GM21367 (cell line): ENCODE results near the gene PHAF1.

Experiments used
- ATAC-seq: cut with Tn5 transposase; IDR thresholded peaks from one replicate; pipeline ENCODE4 v1.9.1; 2021; ENCODE audit not compliant: unreplicated experiment

The PHAF1 gene

GRCh38 chr16:67109407-67110135, at the start of gene PHAF1:
PHAF1 (plus strand) TSS chr16:67109941; CDS start chr16:67110176, 235 bp downstream.
- peak; percentile 66 for ATAC-seq

GRCh38 chr16:67063008-67063407, 46.7 kb upstream of the PHAF1 start:
- ATAC-seq: no peak

GRCh38 chr16:67068212-67068753, 41.5 kb upstream of the PHAF1 start:
- ATAC-seq: no peak

GRCh38 chr16:67071476-67072048, 38.2 kb upstream of the PHAF1 start:
- ATAC-seq: no peak

- no peak for ATAC-seq
These were observed 34.4 kb upstream of the PHAF1 start for GRCh38 chr16:67075331-67075730.

GRCh38 chr16:67077871-67078270, 31.9 kb upstream of the PHAF1 start:
- no peak for ATAC-seq

GRCh38 chr16:67082100-67082499, 27.6 kb upstream of the PHAF1 start:
- no peak for ATAC-seq

GRCh38 chr16:67082891-67083290, 26.9 kb upstream of the PHAF1 start:
- no peak for ATAC-seq

- peak; percentile 81 for ATAC-seq
These were observed 25.3 kb upstream of the PHAF1 start for GRCh38 chr16:67084345-67085028.

- ATAC-seq: no peak
These were observed 22.9 kb upstream of the PHAF1 start for GRCh38 chr16:67086822-67087221.

GRCh38 chr16:67087291-67087690, 22.4 kb upstream of the PHAF1 start:
- ATAC-seq: no peak

GRCh38 chr16:67087803-67088202, 21.9 kb upstream of the PHAF1 start:
- ATAC-seq: no peak

- ATAC-seq: no peak
These were observed 21.2 kb upstream of the PHAF1 start for GRCh38 chr16:67088551-67088950.

GRCh38 chr16:67089101-67089500, 20.6 kb upstream of the PHAF1 start:
- no peak for ATAC-seq

- ATAC-seq: no peak
These were observed 17.7 kb upstream of the PHAF1 start for GRCh38 chr16:67091906-67092566.

GRCh38 chr16:67093098-67093726, 16.5 kb upstream of the PHAF1 start:
- ATAC-seq: no peak

GRCh38 chr16:67098599-67098998, 11.1 kb upstream of the PHAF1 start:
- ATAC-seq: no peak

- ATAC-seq: no peak
These were observed 9.0 kb upstream of the PHAF1 start for GRCh38 chr16:67100569-67101310.

- no peak for ATAC-seq
These were observed 8.2 kb upstream of the PHAF1 start for GRCh38 chr16:67101311-67102082.
